ENCODE data around the gene CP. TPM values are rescaled to one million over a fixed set of nuclear protein-coding genes. Genes with fewer than 3 reads are reported as not detected.

CP gene
- total and polyA plus RNA-seq, 2 of the 13 experiments (the other 11 are each of a cell fraction or from before 2014, with no cell fraction given) = 42.6 to 789 TPM

DNA sequence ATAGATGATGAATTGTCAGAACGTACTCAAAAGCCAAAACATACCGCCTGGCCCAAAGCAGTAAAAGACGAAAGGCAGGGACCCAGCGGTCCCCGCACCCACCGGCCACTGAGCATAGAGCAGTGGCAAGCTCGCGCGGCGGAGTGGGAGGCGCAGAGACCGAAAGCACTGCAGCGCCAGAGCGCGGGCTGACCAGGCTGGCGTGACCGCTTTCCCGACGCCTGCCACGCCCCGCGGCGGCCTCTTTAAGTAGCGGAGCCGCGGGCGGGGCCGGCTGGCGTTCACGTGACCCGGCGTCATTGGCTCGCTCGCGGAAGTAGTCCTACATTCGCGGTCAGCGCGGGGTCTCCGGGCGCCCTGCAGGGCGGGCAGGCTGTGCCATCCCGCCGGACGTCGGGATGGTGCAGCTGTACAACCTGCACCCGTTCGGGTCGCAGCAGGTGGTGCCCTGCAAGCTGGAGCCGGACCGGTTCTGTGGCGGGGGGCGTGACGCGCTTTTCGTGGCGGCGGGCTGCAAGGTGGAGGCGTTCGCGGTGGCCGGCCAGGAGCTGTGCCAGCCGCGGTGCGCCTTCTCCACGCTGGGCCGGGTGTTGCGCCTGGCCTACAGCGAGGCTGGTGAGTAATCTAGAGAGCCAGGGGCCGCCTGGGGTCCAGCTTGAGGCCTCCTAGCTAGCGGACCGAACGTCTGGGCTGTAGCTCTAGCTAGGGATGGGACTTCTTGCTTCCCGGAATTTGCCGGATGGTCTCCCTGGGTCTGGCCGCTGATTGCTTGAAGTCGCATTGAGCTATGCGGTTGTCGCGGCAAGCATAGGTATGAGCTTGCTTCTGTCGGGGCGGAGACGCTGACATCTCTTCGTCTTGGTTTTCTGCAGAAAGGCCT lies 92.1 kb downstream of the CP start, which contains the start of gene HPS3 (continued):
- TF ChIP-seq IRX3 (CRISPR knock-in tag; IDR thresholded peaks at IDR 0.05; ENCODE audit: borderline replicate concordance, low read depth) (peak; percentile 60; the same call in 1 of the 2 replicates), NKX3-1 (CRISPR knock-in tag; IDR thresholded peaks at IDR 0.05) (peak; percentile 86), NFE2 (CRISPR knock-in tag; IDR thresholded peaks at IDR 0.05) (no peak), MAFF (IDR thresholded peaks at IDR 0.05; ENCODE audit: low read depth, low read length) (no peak), ZNF253 (CRISPR knock-in tag; IDR thresholded peaks at IDR 0.05; ENCODE audit: borderline replicate concordance) (no peak), SATB2 (CRISPR knock-in tag; IDR thresholded peaks at IDR 0.05) (peak; percentile 50; the same call in 1 of the 2 replicates), ZNF713 (CRISPR knock-in tag; IDR thresholded peaks at IDR 0.05) (peak; percentile 91; the same call in 1 of the 2 replicates), ZNF773 (CRISPR knock-in tag; IDR thresholded peaks at IDR 0.05; ENCODE audit: borderline replicate concordance) (peak; percentile 65; the same call in 1 of the 2 replicates), ZIK1 (CRISPR knock-in tag; IDR thresholded peaks at IDR 0.05; ENCODE audit: borderline replicate concordance, low read depth) (peak; percentile 71; the same call in 1 of the 2 replicates), SCMH1 (CRISPR knock-in tag; IDR thresholded peaks at IDR 0.05; ENCODE audit: borderline replicate concordance) (no peak), HOXA3 (CRISPR knock-in tag; IDR thresholded peaks at IDR 0.05) (peak; percentile 79), ZFX (CRISPR knock-in tag; IDR thresholded peaks at IDR 0.05; ENCODE audit: low read depth) (peak; percentile 86), ZNF615 (CRISPR knock-in tag; IDR thresholded peaks at IDR 0.05; ENCODE audit: borderline replicate concordance) (no peak; the same call in 1 of the 2 replicates), MTA3 (CRISPR knock-in tag; IDR thresholded peaks at IDR 0.05) (no peak), IKZF4 (CRISPR knock-in tag; IDR thresholded peaks at IDR 0.05; ENCODE audit: borderline replicate concordance, low read depth, not compliant biosample characterization) (peak; percentile 78), ZNF136 (CRISPR knock-in tag; IDR thresholded peaks at IDR 0.05; ENCODE audit: low read depth) (peak; percentile 68; the same call in 1 of the 2 replicates), ZNF354B (CRISPR knock-in tag; IDR thresholded peaks at IDR 0.05) (no peak; the same call in 1 of the 2 replicates), MAZ (IDR thresholded peaks at IDR 0.05; ENCODE audit: borderline replicate concordance, low read depth, low read length) (peak; percentile 47; the same call in 1 of the 2 replicates), MAZ (CRISPR knock-in tag; IDR thresholded peaks at IDR 0.05; ENCODE audit: low read depth) (peak; percentile 77), ZNF674 (CRISPR knock-in tag; IDR thresholded peaks at IDR 0.05; ENCODE audit: low read depth) (peak; percentile 8; the same call in 1 of the 2 replicates), GABPB1 (CRISPR knock-in tag; IDR thresholded peaks at IDR 0.05) (peak; percentile 91), REPIN1 (CRISPR knock-in tag; IDR thresholded peaks at IDR 0.05; ENCODE audit: borderline replicate concordance, low read depth) (peak; percentile 81), POLR2A (IDR thresholded peaks at IDR 0.05; ENCODE audit: insufficient read depth in 1 of 2, low read depth in 2 of 2, low read length in 2 of 2) (peak; percentile 90 to 92)
- TF ChIP-seq, protein P1, sequence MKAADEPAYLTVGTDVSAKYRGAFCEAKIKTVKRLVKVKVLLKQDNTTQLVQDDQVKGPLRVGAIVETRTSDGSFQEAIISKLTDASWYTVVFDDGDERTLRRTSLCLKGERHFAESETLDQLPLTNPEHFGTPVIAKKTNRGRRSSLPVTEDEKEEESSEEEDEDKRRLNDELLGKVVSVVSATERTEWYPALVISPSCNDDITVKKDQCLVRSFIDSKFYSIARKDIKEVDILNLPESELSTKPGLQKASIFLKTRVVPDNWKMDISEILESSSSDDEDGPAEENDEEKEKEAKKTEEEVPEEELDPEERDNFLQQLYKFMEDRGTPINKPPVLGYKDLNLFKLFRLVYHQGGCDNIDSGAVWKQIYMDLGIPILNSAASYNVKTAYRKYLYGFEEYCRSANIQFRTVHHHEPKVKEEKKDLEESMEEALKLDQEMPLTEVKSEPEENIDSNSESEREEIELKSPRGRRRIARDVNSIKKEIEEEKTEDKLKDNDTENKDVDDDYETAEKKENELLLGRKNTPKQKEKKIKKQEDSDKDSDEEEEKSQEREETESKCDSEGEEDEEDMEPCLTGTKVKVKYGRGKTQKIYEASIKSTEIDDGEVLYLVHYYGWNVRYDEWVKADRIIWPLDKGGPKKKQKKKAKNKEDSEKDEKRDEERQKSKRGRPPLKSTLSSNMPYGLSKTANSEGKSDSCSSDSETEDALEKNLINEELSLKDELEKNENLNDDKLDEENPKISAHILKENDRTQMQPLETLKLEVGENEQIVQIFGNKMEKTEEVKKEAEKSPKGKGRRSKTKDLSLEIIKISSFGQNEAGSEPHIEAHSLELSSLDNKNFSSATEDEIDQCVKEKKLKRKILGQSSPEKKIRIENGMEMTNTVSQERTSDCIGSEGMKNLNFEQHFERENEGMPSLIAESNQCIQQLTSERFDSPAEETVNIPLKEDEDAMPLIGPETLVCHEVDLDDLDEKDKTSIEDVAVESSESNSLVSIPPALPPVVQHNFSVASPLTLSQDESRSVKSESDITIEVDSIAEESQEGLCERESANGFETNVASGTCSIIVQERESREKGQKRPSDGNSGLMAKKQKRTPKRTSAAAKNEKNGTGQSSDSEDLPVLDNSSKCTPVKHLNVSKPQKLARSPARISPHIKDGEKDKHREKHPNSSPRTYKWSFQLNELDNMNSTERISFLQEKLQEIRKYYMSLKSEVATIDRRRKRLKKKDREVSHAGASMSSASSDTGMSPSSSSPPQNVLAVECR (CRISPR knock-in tag; IDR thresholded peaks at IDR 0.05; ENCODE audit: borderline replicate concordance) = peak; percentile 95
- TF ChIP-seq, protein P2, sequence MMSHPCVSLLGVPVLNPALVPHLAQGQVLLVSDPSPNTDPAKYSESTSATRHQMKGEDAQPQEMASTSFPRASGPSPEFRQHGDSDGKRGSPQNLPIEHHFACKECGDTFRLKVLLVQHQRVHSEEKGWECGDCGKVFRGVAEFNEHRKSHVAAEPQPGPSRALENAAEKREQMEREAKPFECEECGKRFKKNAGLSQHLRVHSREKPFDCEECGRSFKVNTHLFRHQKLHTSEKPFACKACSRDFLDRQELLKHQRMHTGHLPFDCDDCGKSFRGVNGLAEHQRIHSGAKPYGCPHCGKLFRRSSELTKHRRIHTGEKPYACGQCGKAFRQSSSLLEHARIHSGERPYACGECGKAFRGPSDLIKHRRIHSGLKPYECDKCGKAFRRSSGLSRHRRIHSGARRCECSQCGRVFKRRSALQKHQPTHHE (CRISPR knock-in tag; IDR thresholded peaks at IDR 0.05; ENCODE audit: borderline replicate concordance) = peak; percentile 92; the same call in 1 of the 2 replicates

Data from HepG2 (cell line).